IMR-90 (cell line): ENCODE results near the gene MOAP1. TPM values are rescaled to one million over a fixed set of nuclear protein-coding genes. Genes with fewer than 3 reads are reported as not detected.

Experiments
- ATAC-seq: fragments of 200-7000 bp; cut with Tn5 transposase; 2 replicates; pipeline ENCODE4 v1.9.1; 2020; ENCODE audit warnings: low read depth, mild to moderate bottlenecking, moderate library complexity
- BruUV-seq: library from RNA; stranded (reverse); fragments of 400-500 nt; replicated peaks from 2 replicates; lab custom pipeline; 2021; lab: Mats Ljungman, UMichigan
- CTCF ChIA-PET: fragments of 300-600 bp; formaldehyde crosslinking; extraction: SDS; loops from one replicate; lab custom pipeline; 2021; ENCODE audit warnings: antibody characterized with exemption; lab: Yijun Ruan, JAX
- POLR2A ChIA-PET: fragments of 300-600 bp; sonication (Branson Sonifier 250); formaldehyde crosslinking; loops from one replicate; lab custom pipeline; 2022; ENCODE audit warnings: antibody characterized with exemption; ENCODE audit not compliant: unreplicated experiment; lab: Charles Lee
- DNase-seq: peaks from one replicate; pipeline ENCODE4 v3.0.0; 2013
- H2AFZ ChIP-seq: replicated peaks from 2 replicates; pipeline ENCODE3; 2013; ENCODE audit warnings: low read length, mild to moderate bottlenecking; ENCODE audit not compliant: poor library complexity
- H2AK5ac ChIP-seq: 2 replicates; pipeline ENCODE4 v1.6.1; 2013; ENCODE audit warnings: low read depth, low read length, inconsistent platforms
- H2AK9ac ChIP-seq: replicated peaks from 2 replicates; pipeline ENCODE3; 2013; ENCODE audit warnings: mild to moderate bottlenecking, low read depth, low read length, moderate library complexity; ENCODE audit not compliant: poor library complexity
- H2BK120ac ChIP-seq: 2 replicates; pipeline ENCODE4 v1.6.1; 2013; ENCODE audit warnings: low read depth, low read length, inconsistent platforms
- H2BK15ac ChIP-seq: 3 replicates; pipeline ENCODE4 v1.6.1; 2013; ENCODE audit warnings: low read depth, low read length, inconsistent platforms
- H2BK20ac ChIP-seq: 2 replicates; pipeline ENCODE4 v1.6.1; 2013; ENCODE audit warnings: low read depth, mild to moderate bottlenecking, inconsistent platforms, low read length, moderate library complexity
- H2BK5ac ChIP-seq: 2 replicates; pipeline ENCODE4 v1.6.1; 2013; ENCODE audit warnings: mild to moderate bottlenecking, low read depth, low read length, inconsistent platforms; ENCODE audit not compliant: poor library complexity, severe bottlenecking
- H3K14ac ChIP-seq: replicated peaks from 2 replicates; pipeline ENCODE4 v1.6.1; 2013; ENCODE audit warnings: low read depth, low read length, inconsistent platforms
- H3K18ac ChIP-seq: 2 replicates; pipeline ENCODE4 v1.6.1; 2013; ENCODE audit warnings: low read depth, low read length, control low read depth
- H3K23ac ChIP-seq: 2 replicates; pipeline ENCODE4 v1.6.1; 2013; ENCODE audit warnings: low read depth, low read length, inconsistent platforms
- H3K27ac ChIP-seq: 2 replicates; pipeline ENCODE4 v1.5.1; 2013; ENCODE audit warnings: mild to moderate bottlenecking, control low read depth, low read length; ENCODE audit not compliant: insufficient read depth
- H3K27me3 ChIP-seq: 2 replicates; pipeline ENCODE4 v1.6.1; 2013; ENCODE audit warnings: low read length; ENCODE audit not compliant: control insufficient read depth, insufficient read depth
- H3K36me3 ChIP-seq: 2 replicates; pipeline ENCODE4 v1.6.1; 2013; ENCODE audit warnings: low read length, mixed read lengths; ENCODE audit not compliant: control insufficient read depth, insufficient read depth
- H3K4ac ChIP-seq: 2 replicates; pipeline ENCODE4 v1.6.1; 2013; ENCODE audit warnings: low read depth, low read length, inconsistent platforms
- H3K4me1 ChIP-seq: 2 replicates; pipeline ENCODE4 v1.6.1; 2013; ENCODE audit warnings: low read length, mixed read lengths; ENCODE audit not compliant: control insufficient read depth, insufficient read depth
- H3K4me2 ChIP-seq: 2 replicates; pipeline ENCODE4 v1.6.1; 2013; ENCODE audit warnings: low read depth, mild to moderate bottlenecking, control low read depth, low read length, moderate library complexity
- H3K4me3 ChIP-seq: 2 replicates; pipeline ENCODE4 v1.5.1; 2013; ENCODE audit warnings: low read depth, mild to moderate bottlenecking, control low read depth, low read length, moderate library complexity; ENCODE audit not compliant: insufficient read depth
- H3K56ac ChIP-seq: 2 replicates; pipeline ENCODE4 v1.6.1; 2013; ENCODE audit warnings: low read length, inconsistent platforms; ENCODE audit not compliant: insufficient read depth; ENCODE audit errors: extremely low read depth
- H3K79me1 ChIP-seq, 2 experiments: 2 replicates each; pipeline ENCODE4 v1.6.1; 2013; ENCODE audit warnings: low read length in 2 of 2, inconsistent platforms in 1 of 2, low read depth in 1 of 2
- H3K9ac ChIP-seq: 2 replicates; pipeline ENCODE4 v1.6.1; 2013; ENCODE audit warnings: low read depth, low read length, control low read depth
- H3K9me1 ChIP-seq: 2 replicates; pipeline ENCODE4 v1.6.1; 2013; ENCODE audit warnings: low read length, inconsistent platforms; ENCODE audit not compliant: insufficient read depth
- H3K9me3 ChIP-seq: 2 replicates; pipeline ENCODE4 v1.6.1; 2013; ENCODE audit warnings: low read length; ENCODE audit not compliant: control insufficient read depth, insufficient read depth
- H4K20me1 ChIP-seq: 2 replicates; pipeline ENCODE4 v1.6.1; 2013; ENCODE audit warnings: low read length, inconsistent platforms; ENCODE audit not compliant: insufficient read depth
- H4K5ac ChIP-seq: 2 replicates; pipeline ENCODE4 v1.6.1; 2013; ENCODE audit warnings: mild to moderate bottlenecking, low read depth, low read length, control low read depth
- H4K8ac ChIP-seq, 2 experiments: 2 replicates each; pipeline ENCODE4 v1.6.1; 2013; ENCODE audit warnings: low read depth in 2 of 2, low read length in 2 of 2, control low read depth in 1 of 2, inconsistent platforms in 1 of 2
- H4K91ac ChIP-seq: 2 replicates; pipeline ENCODE4 v1.6.1; 2013; ENCODE audit warnings: low read depth, low read length, inconsistent platforms; ENCODE audit not compliant: insufficient read depth
- BHLHE40 ChIP-seq: fragments of 150-350 bp; IDR thresholded peaks from 2 replicates; pipeline ENCODE4 v1.6.1; 2016; ENCODE audit warnings: mild to moderate bottlenecking, low read depth, low read length
- CEBPB ChIP-seq: IDR thresholded peaks from 2 replicates; pipeline ENCODE4 v1.6.1; 2012; ENCODE audit warnings: low read depth, low read length, improper control_type of control experiment
- CHD1 ChIP-seq: IDR thresholded peaks from 2 replicates; pipeline ENCODE4 v1.6.1; 2012; ENCODE audit warnings: low read depth, low read length, improper control_type of control experiment
- FOS ChIP-seq: fragments of 150-350 bp; IDR thresholded peaks from 2 replicates; pipeline ENCODE4 v1.6.1; 2016; ENCODE audit warnings: low read depth, low read length
- MAFK ChIP-seq: IDR thresholded peaks from 2 replicates; pipeline ENCODE4 v1.6.1; 2012; ENCODE audit warnings: low read depth, low read length, improper control_type of control experiment
- MAZ ChIP-seq: IDR thresholded peaks from 2 replicates; pipeline ENCODE4 v1.6.1; 2012; ENCODE audit warnings: low read depth, mild to moderate bottlenecking, low read length, improper control_type of control experiment, moderate library complexity, borderline replicate concordance
- MXI1 ChIP-seq: IDR thresholded peaks from 2 replicates; pipeline ENCODE4 v1.6.1; 2012; ENCODE audit warnings: low read depth, mild to moderate bottlenecking, low read length, moderate library complexity, borderline replicate concordance
- NFE2L2 ChIP-seq: fragments of 150-350 bp; IDR thresholded peaks from 2 replicates; pipeline ENCODE4 v1.6.1; 2016; ENCODE audit warnings: low read depth, mild to moderate bottlenecking, low read length
- POLR2A ChIP-seq: IDR thresholded peaks from 2 replicates; pipeline ENCODE4 v1.6.1; 2012; ENCODE audit warnings: mild to moderate bottlenecking, low read depth, low read length
- RAD21 ChIP-seq: IDR thresholded peaks from 2 replicates; pipeline ENCODE4 v1.6.1; 2012; ENCODE audit warnings: low read length, improper control_type of control experiment
- RFX5 ChIP-seq: IDR thresholded peaks from 2 replicates; pipeline ENCODE4 v1.8.0; 2012; ENCODE audit warnings: low read depth, mild to moderate bottlenecking, low read length, moderate library complexity
- SMC3 ChIP-seq: fragments of 150-350 bp; IDR thresholded peaks from 2 replicates; pipeline ENCODE4 v1.6.1; 2016; ENCODE audit warnings: low read depth, mild to moderate bottlenecking, antibody characterized with exemption, low read length, moderate library complexity
- WGBS, 2 experiments: methylation state at CpG; one replicate each; pipeline versions ENCODE4 v1.1.5 to v1.1.7; 2013; ENCODE audit warnings: missing lambda C conversion rate in 2 of 2; ENCODE audit not compliant: insufficient read length in 1 of 2; ENCODE audit errors: extremely low coverage in 2 of 2; 5-methylcytosine and 5-hydroxymethylcytosine counted together
- dilution Hi-C: fragments of 300-500 bp; cut with HindIII; formaldehyde crosslinking; loops from one replicate; pipeline ENCODE4 v1.14.3; 2018; ENCODE audit warnings: low sequenced_read_pairs; ENCODE audit not compliant: unreplicated experiment
- in situ Hi-C: fragments of 300-500 bp; cut with MboI; formaldehyde crosslinking; loops from 3 replicates; pipeline ENCODE4 v1.14.3; 2019; ENCODE audit warnings: low sequenced_read_pairs, inconsistent platforms, mixed read lengths
- intact Hi-C: fragments of 100-400 bp; cut with micrococcal nuclease; formaldehyde crosslinking; loops from 2 replicates; pipeline ENCODE4 v1.10.0; 2022
- polyA plus RNA-seq, 3 experiments: library from polyadenylated mRNA; depleted of rRNA; stranded (reverse); fragments of >200 nt; gene quantifications; 2 replicates each; pipeline ENCODE4 v1.2.3, GENCODE V29; 2012; ENCODE audit warnings: low replicate concordance in 1 of 3
- total RNA-seq: library from RNA; depleted of rRNA; stranded (reverse); fragments of >200 nt; gene quantifications from 2 replicates; pipeline ENCODE4 v1.2.3, GENCODE V29; 2012
- TF ChIP-seq, protein P1 (sequence below): conservative IDR thresholded peaks from 2 replicates; pipeline ENCODE4 v1.5.1; 2012; ENCODE audit warnings: mild to moderate bottlenecking, low read depth, low read length, improper control_type of control experiment
- TF ChIP-seq, protein P2 (sequence below): fragments of 150-350 bp; IDR thresholded peaks from 2 replicates; pipeline ENCODE4 v1.6.1; 2016; ENCODE audit warnings: low read depth, mild to moderate bottlenecking, low read length, moderate library complexity, borderline replicate concordance

MOAP1 gene
- total and polyA plus RNA-seq, 2 of the 4 experiments (the other 2 are of a cell fraction) = 9.9 to 13.2 TPM

DNA sequence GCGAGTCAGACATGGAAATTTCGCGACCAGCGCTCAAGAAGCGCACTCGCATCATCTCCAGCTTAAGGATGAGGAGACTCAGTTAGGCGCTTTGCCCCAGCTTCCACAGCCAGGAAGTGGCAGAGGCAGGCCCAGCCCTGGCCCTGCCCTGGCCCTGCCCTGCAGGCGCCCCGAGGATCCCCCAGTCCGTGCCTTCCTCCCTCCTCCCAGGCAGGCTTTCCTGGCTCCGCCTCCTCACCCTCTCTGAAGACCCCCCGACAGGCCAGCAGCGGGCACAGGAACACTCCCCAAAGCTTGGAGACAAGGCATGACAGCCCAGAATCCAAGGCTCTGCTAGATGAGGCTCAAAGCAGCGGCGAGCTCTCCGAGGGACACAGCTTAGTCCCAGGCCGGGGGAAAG lies 47.5 kb upstream of the MOAP1 start:
- H3K27me3 ChIP-seq = no peaks in the 10 kb centered on the region
- H3K4ac ChIP-seq = no peak overlapping the region
- peak overlapping the region in 1 of 2 experiments; percentile 46; a peak in 2 of 4 replicates for H4K8ac ChIP-seq
- H4K91ac ChIP-seq = no peak overlapping the region
- TF ChIP-seq CHD1 (no peak), MAFK (no peak), FOS (no peak), RAD21 (no peak), NFE2L2 (no peak), SMC3 (no peak), POLR2A (no peak), RFX5 (no peak), CEBPB (no peak), MXI1 (no peak), MAZ (no peak), BHLHE40 (no peak)
- TF ChIP-seq, protein P1, sequence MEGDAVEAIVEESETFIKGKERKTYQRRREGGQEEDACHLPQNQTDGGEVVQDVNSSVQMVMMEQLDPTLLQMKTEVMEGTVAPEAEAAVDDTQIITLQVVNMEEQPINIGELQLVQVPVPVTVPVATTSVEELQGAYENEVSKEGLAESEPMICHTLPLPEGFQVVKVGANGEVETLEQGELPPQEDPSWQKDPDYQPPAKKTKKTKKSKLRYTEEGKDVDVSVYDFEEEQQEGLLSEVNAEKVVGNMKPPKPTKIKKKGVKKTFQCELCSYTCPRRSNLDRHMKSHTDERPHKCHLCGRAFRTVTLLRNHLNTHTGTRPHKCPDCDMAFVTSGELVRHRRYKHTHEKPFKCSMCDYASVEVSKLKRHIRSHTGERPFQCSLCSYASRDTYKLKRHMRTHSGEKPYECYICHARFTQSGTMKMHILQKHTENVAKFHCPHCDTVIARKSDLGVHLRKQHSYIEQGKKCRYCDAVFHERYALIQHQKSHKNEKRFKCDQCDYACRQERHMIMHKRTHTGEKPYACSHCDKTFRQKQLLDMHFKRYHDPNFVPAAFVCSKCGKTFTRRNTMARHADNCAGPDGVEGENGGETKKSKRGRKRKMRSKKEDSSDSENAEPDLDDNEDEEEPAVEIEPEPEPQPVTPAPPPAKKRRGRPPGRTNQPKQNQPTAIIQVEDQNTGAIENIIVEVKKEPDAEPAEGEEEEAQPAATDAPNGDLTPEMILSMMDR = no peak
- TF ChIP-seq, protein P2, sequence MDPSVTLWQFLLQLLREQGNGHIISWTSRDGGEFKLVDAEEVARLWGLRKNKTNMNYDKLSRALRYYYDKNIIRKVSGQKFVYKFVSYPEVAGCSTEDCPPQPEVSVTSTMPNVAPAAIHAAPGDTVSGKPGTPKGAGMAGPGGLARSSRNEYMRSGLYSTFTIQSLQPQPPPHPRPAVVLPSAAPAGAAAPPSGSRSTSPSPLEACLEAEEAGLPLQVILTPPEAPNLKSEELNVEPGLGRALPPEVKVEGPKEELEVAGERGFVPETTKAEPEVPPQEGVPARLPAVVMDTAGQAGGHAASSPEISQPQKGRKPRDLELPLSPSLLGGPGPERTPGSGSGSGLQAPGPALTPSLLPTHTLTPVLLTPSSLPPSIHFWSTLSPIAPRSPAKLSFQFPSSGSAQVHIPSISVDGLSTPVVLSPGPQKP = no peak
- DNase-seq = no peak
- no peak overlapping the region for H3K4me3 ChIP-seq
- no peaks in the 10 kb centered on the region for H4K20me1 ChIP-seq
- 62% methylated on average over 3 of the region's 17 CpGs; no CpG with 5 or more reads in 1 of the 2 experiments for WGBS, 2 experiments
- H2BK20ac ChIP-seq = no peak overlapping the region
- H3K36me3 ChIP-seq = peaks cover 6% of the 10 kb centered on the region
- H2AK5ac ChIP-seq = no peak overlapping the region
- in situ Hi-C loops = no loop called here
- H3K79me1 ChIP-seq = no peaks in the 10 kb centered on the region
- peaks cover 13% of the 10 kb centered on the region; the same call in 1 of the 2 replicates for H3K9me1 ChIP-seq
- H3K9ac ChIP-seq = no peak overlapping the region
- H3K9me3 ChIP-seq = no peaks in the 10 kb centered on the region
- no TSS peak for BruUV-seq
- H2BK5ac ChIP-seq = no peak overlapping the region
- no peak overlapping the region for H2BK15ac ChIP-seq
- no peak for ATAC-seq
- no peak overlapping the region for H3K18ac ChIP-seq
- H4K5ac ChIP-seq = no peak overlapping the region
- peaks cover 2% of the 10 kb centered on the region; the same call in 1 of the 2 replicates for H3K4me1 ChIP-seq
- no peak overlapping the region for H3K56ac ChIP-seq
- no peak overlapping the region for H3K14ac ChIP-seq
- peak overlapping the region; percentile 94; the same call in 1 of the 2 replicates for H3K4me2 ChIP-seq
- POLR2A ChIA-PET = interaction anchor here (0.6 kb wide), 1 partner anchor 33 kb away, joined by 3 read pairs; no protein-coding TSS in a partner anchor
- H2AFZ ChIP-seq = peak overlapping the region; percentile 97
- CTCF ChIA-PET = interaction anchor here (1.5 kb wide), 1 partner anchor 25 kb away, joined by 3 read pairs; the partner anchor contains the start of genes GON7 and UBR7
- no peak overlapping the region for H3K23ac ChIP-seq
- dilution Hi-C loops = no loop called here
- no peak overlapping the region for H2AK9ac ChIP-seq
- no peak overlapping the region for H2BK120ac ChIP-seq
- no peak overlapping the region for H3K27ac ChIP-seq
- intact Hi-C loops = no loop called here
